Cardiac muscle cell (in vitro differentiated cells and primary cell): ENCODE data around the gene EXOC3L2. TPM values are rescaled to one million over a fixed set of nuclear protein-coding genes. Genes with fewer than 3 reads are reported as not detected.

Experiments
- DNase-seq, 2 donors: peaks; one replicate each; pipeline versions ENCODE4 v3.0.0 to v3.0.0-alpha.2; 2010 to 2017; ENCODE audit warnings: low read depth in 1 of 2, low spot score in 1 of 2
- H3K27ac ChIP-seq: fragments of 200-600 bp; sonication (generic); 2 replicates; pipeline ENCODE4 v1.5.1; 2016
- H3K27me3 ChIP-seq: fragments of 200-600 bp; sonication (generic); 2 replicates; pipeline ENCODE4 v1.6.0; 2016; ENCODE audit warnings: control low read depth
- H3K36me3 ChIP-seq: fragments of 200-600 bp; sonication (generic); 2 replicates; pipeline ENCODE4 v1.5.1; 2016; ENCODE audit warnings: control low read depth
- H3K4me1 ChIP-seq: fragments of 200-600 bp; sonication (generic); 2 replicates; pipeline ENCODE4 v1.8.1; 2017; ENCODE audit warnings: low read depth, mild to moderate bottlenecking, mixed run types
- H3K4me3 ChIP-seq: fragments of 200-600 bp; sonication (generic); 2 replicates; pipeline ENCODE4 v1.5.1; 2016; ENCODE audit warnings: mild to moderate bottlenecking
- H3K9me3 ChIP-seq: fragments of 200-600 bp; sonication (generic); 2 replicates; pipeline ENCODE4 v1.5.1; 2017; ENCODE audit warnings: low read depth, mild to moderate bottlenecking, control low read depth
- CTCF ChIP-seq: IDR thresholded peaks from 2 replicates; pipeline ENCODE4 v1.5.1; 2012; ENCODE audit warnings: low read depth, mild to moderate bottlenecking, low read length
- polyA plus RNA-seq: library from polyadenylated mRNA; unstranded; fragments of >200 nt; fragmentation: Nextera tagmentation; extraction: Ambion mirVana; gene quantifications from 2 replicates; pipeline ENCODE4 v1.2.1, GENCODE V29; 2016
- total RNA-seq: library from RNA; depleted of rRNA; stranded (reverse); fragments of >200 nt; gene quantifications from 2 replicates; pipeline ENCODE4 v1.2.3, GENCODE V29; 2016

EXOC3L2 gene
- total and polyA plus RNA-seq, 2 experiments from 2014 or later, result 1.5 to 2.2 TPM

GRCh38 chr19:45224645-45225044 is 20.6 kb downstream of the EXOC3L2 start:
- no peaks in the 10 kb centered on the region for H3K9me3 ChIP-seq
- no peak for TF ChIP-seq CTCF
- DNase-seq, result no peak
- H3K27me3 ChIP-seq, result peaks cover 20% of the 10 kb centered on the region
- no peaks in the 10 kb centered on the region for H3K36me3 ChIP-seq
- no peaks in the 10 kb centered on the region for H3K4me1 ChIP-seq
- H3K4me3 ChIP-seq, result no peak overlapping the region
- no peak overlapping the region for H3K27ac ChIP-seq

GRCh38 chr19:45223879-45224278 is 21.3 kb downstream of the EXOC3L2 start:
- no peak for DNase-seq
- Histone ChIP-seq H3K9me3 (no peaks in the 10 kb centered on the region), H3K4me3 (no peak overlapping the region), H3K27me3 (peaks cover 27% of the 10 kb centered on the region), H3K4me1 (no peaks in the 10 kb centered on the region), H3K27ac (no peak overlapping the region), H3K36me3 (no peaks in the 10 kb centered on the region)
- TF ChIP-seq CTCF, result no peak

GRCh38 chr19:45222724-45223123 is 22.5 kb downstream of the EXOC3L2 start:
- no peak for TF ChIP-seq CTCF
- no peak for DNase-seq
- no peak overlapping the region for H3K27ac ChIP-seq
- H3K4me1 ChIP-seq, result no peaks in the 10 kb centered on the region
- no peaks in the 10 kb centered on the region for H3K9me3 ChIP-seq
- no peaks in the 10 kb centered on the region for H3K36me3 ChIP-seq
- H3K4me3 ChIP-seq, result no peak overlapping the region
- peaks cover 38% of the 10 kb centered on the region for H3K27me3 ChIP-seq

GRCh38 chr19:45218911-45219743 is 26.1 kb downstream of the EXOC3L2 start:
- H3K4me1 ChIP-seq, result no peaks in the 10 kb centered on the region
- no peak overlapping the region for H3K27ac ChIP-seq
- peaks cover 74% of the 10 kb centered on the region for H3K27me3 ChIP-seq
- no peak for DNase-seq
- H3K9me3 ChIP-seq, result no peaks in the 10 kb centered on the region
- no peak for TF ChIP-seq CTCF
- no peak overlapping the region for H3K4me3 ChIP-seq
- no peaks in the 10 kb centered on the region for H3K36me3 ChIP-seq

GRCh38 chr19:45218426-45218825 is 26.8 kb downstream of the EXOC3L2 start:
- Histone ChIP-seq H3K27ac (no peak overlapping the region), H3K4me1 (no peaks in the 10 kb centered on the region), H3K9me3 (no peaks in the 10 kb centered on the region), H3K27me3 (peaks cover 76% of the 10 kb centered on the region), H3K36me3 (no peaks in the 10 kb centered on the region), H3K4me3 (no peak overlapping the region)
- TF ChIP-seq CTCF, result no peak
- no peak for DNase-seq
